Prostate gland (tissue), 2 donors: ENCODE data around the gene TCERG1L. TPM values are rescaled to one million over a fixed set of nuclear protein-coding genes. Genes with fewer than 3 reads are reported as not detected.

ENCODE experiments used
- DNase-seq: peaks from one replicate; pipeline ENCODE4 v3.0.0-alpha.2; 2019; ENCODE audit warnings: low spot score
- H3K27ac ChIP-seq, 2 donors: fragments of 200-600 bp; sonication (generic); 2 replicates each; pipeline ENCODE4 v1.5.1; 2017 to 2019
- H3K27me3 ChIP-seq: fragments of 200-600 bp; sonication (generic); replicated peaks from 2 replicates; pipeline ENCODE4 v1.5.1; 2019; ENCODE audit not compliant: insufficient read depth
- H3K36me3 ChIP-seq, 2 donors: fragments of 200-600 bp; sonication (generic); 1 replicate in 1 of 2; 2 replicates in 1 of 2; pipeline versions ENCODE4 v1.5.1 to v1.8.1; 2017 to 2019
- H3K4me1 ChIP-seq: fragments of 200-600 bp; sonication (generic); replicated peaks from 2 replicates; pipeline ENCODE4 v1.5.1; 2019
- H3K4me3 ChIP-seq, 2 donors: fragments of 200-600 bp; sonication (generic); 2 replicates each; pipeline ENCODE4 v1.5.1; 2017 to 2019
- H3K9me3 ChIP-seq: fragments of 200-600 bp; sonication (generic); 2 replicates; pipeline ENCODE4 v1.5.1; 2017
- POLR2A ChIP-seq: fragments of 450-650 bp; IDR thresholded peaks from one replicate; pipeline ENCODE4 v1.6.1; 2016; ENCODE audit warnings: antibody characterized with exemption, mild to moderate bottlenecking
- POLR2AphosphoS5 ChIP-seq: sonication (generic); formaldehyde crosslinking; IDR thresholded peaks from one replicate; pipeline ENCODE4 v1.6.1; 2017; ENCODE audit warnings: antibody characterized with exemption
- WGBS: methylation state at CpG from one replicate; pipeline ENCODE4 v1.1.5; 2018; 5-methylcytosine and 5-hydroxymethylcytosine counted together
- intact Hi-C: fragments of 100-400 bp; cut with DNase I; formaldehyde crosslinking; loops from one replicate; pipeline ENCODE4 v1.14.2; 2022
- total RNA-seq, 2 donors: library from RNA; depleted of rRNA; stranded (reverse); fragments of >200 nt; gene quantifications; one replicate each; pipeline ENCODE4 v1.1.0, GENCODE V29; 2016
- TF ChIP-seq, protein P1 (sequence below), 4 experiments: fragments of 200-600 bp in 2 of 4; fragments of 450-650 bp in 2 of 4; sonication (generic) in 2 of 4; IDR thresholded peaks; 1 replicate in 3 of 4; 2 replicates in 1 of 4; pipeline ENCODE4 v1.5.1; 2016 to 2019; ENCODE audit warnings: antibody characterized with exemption in 4 of 4, mild to moderate bottlenecking in 2 of 4, moderate library complexity in 2 of 4

Gene TCERG1L
- total RNA-seq, 2 donors from 2014 or later = 0.23 to 4.0 TPM

- no peak for DNase-seq
- Histone ChIP-seq H3K36me3 (no peaks in the 10 kb centered on the region), H3K4me1 (no peaks in the 10 kb centered on the region), H3K27ac (no peak overlapping the region), H3K4me3 (no peak overlapping the region), H3K9me3 (no peaks in the 10 kb centered on the region), H3K27me3 (no peaks in the 10 kb centered on the region)
- WGBS = 83% methylated on average over 19 of the region's 19 CpGs
- no peak for TF ChIP-seq POLR2A
- TF ChIP-seq, protein P1, sequence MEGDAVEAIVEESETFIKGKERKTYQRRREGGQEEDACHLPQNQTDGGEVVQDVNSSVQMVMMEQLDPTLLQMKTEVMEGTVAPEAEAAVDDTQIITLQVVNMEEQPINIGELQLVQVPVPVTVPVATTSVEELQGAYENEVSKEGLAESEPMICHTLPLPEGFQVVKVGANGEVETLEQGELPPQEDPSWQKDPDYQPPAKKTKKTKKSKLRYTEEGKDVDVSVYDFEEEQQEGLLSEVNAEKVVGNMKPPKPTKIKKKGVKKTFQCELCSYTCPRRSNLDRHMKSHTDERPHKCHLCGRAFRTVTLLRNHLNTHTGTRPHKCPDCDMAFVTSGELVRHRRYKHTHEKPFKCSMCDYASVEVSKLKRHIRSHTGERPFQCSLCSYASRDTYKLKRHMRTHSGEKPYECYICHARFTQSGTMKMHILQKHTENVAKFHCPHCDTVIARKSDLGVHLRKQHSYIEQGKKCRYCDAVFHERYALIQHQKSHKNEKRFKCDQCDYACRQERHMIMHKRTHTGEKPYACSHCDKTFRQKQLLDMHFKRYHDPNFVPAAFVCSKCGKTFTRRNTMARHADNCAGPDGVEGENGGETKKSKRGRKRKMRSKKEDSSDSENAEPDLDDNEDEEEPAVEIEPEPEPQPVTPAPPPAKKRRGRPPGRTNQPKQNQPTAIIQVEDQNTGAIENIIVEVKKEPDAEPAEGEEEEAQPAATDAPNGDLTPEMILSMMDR (IDR thresholded peaks at IDR 0.05) = no peak
- TF ChIP-seq POLR2AphosphoS5 = no peak
- intact Hi-C loops = no loop called here
These were observed 115.9 kb downstream of the TCERG1L start for GRCh38 chr10:131195558-131196159.

- WGBS = 79% methylated on average over 9 of the region's 9 CpGs
- intact Hi-C loops = no loop called here
- Histone ChIP-seq H3K27ac (no peak overlapping the region), H3K36me3 (no peaks in the 10 kb centered on the region), H3K4me3 (no peak overlapping the region), H3K9me3 (no peaks in the 10 kb centered on the region), H3K4me1 (no peaks in the 10 kb centered on the region), H3K27me3 (no peaks in the 10 kb centered on the region)
- no peak for DNase-seq
- TF ChIP-seq POLR2AphosphoS5 = no peak
- TF ChIP-seq, protein P1 (IDR thresholded peaks at IDR 0.05) = no peak
- TF ChIP-seq POLR2A = no peak
These were observed 116.4 kb downstream of the TCERG1L start for GRCh38 chr10:131195116-131195515.

GRCh38 chr10:131193923-131194322, 117.6 kb downstream of the TCERG1L start:
- Histone ChIP-seq H3K36me3 (no peaks in the 10 kb centered on the region), H3K4me3 (no peak overlapping the region), H3K27ac (no peak overlapping the region), H3K27me3 (no peaks in the 10 kb centered on the region), H3K9me3 (no peaks in the 10 kb centered on the region), H3K4me1 (no peaks in the 10 kb centered on the region)
- no peak for TF ChIP-seq POLR2AphosphoS5
- TF ChIP-seq, protein P1 (IDR thresholded peaks at IDR 0.05) = no peak
- TF ChIP-seq POLR2A = no peak
- no peak for DNase-seq
- 90% methylated on average over 15 of the region's 15 CpGs for WGBS
- intact Hi-C loops = no loop called here

GRCh38 chr10:131188494-131188893, 123.0 kb downstream of the TCERG1L start:
- 94% methylated on average over 4 of the region's 4 CpGs for WGBS
- Histone ChIP-seq H3K27me3 (no peaks in the 10 kb centered on the region), H3K27ac (no peak overlapping the region), H3K4me3 (no peak overlapping the region), H3K4me1 (no peaks in the 10 kb centered on the region), H3K9me3 (no peaks in the 10 kb centered on the region), H3K36me3 (no peaks in the 10 kb centered on the region)
- DNase-seq = no peak
- TF ChIP-seq, protein P1 (IDR thresholded peaks at IDR 0.05) = no peak
- TF ChIP-seq POLR2A (no peak), POLR2AphosphoS5 (no peak)
- intact Hi-C loops = no loop called here

DNA sequence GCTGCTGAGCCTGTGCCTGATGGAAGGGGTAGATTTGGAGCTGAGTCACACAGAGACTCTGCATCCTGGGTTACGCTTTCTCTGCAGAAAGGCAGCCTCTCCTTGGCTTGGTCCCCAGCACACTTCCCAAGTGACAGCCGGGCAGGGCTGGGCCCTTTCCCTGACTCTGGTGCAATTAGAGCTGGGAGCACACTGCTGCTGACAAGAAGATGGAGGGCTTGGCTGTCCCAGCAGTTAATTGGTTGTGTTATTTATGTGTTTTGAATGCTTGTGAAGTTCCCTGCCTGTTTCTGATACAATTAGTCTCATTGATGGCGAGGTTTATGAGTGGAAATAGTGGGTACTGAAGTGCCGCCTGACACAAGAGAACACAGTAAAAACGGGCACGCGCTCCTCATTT, 123.6 kb downstream of the TCERG1L start:
- TF ChIP-seq POLR2A (no peak), POLR2AphosphoS5 (no peak)
- TF ChIP-seq, protein P1 (IDR thresholded peaks at IDR 0.05) = no peak
- no peak overlapping the region for H3K4me3 ChIP-seq
- DNase-seq = no peak

More for the DNA sequence above, 123.6 kb downstream of the TCERG1L start:
- no peaks in the 10 kb centered on the region for H3K4me1 ChIP-seq
- H3K27ac ChIP-seq = no peak overlapping the region
- no peaks in the 10 kb centered on the region for H3K9me3 ChIP-seq
- no peaks in the 10 kb centered on the region for H3K36me3 ChIP-seq
- H3K27me3 ChIP-seq = no peaks in the 10 kb centered on the region
- WGBS = 71% methylated on average over 7 of the region's 7 CpGs
- intact Hi-C loops = no loop called here
